H9 (cell line): ENCODE data around the gene LAMB4. TPM values are rescaled to one million over a fixed set of nuclear protein-coding genes. Genes with fewer than 3 reads are reported as not detected.

Source experiments
- DNase-seq: peaks from one replicate; pipeline ENCODE4 v3.0.0-alpha.2; 2017
- H2AFZ ChIP-seq: one replicate; pipeline ENCODE4 v1.6.1; 2013; ENCODE audit warnings: mild to moderate bottlenecking, low read length, control low read depth, moderate library complexity
- H2AK5ac ChIP-seq: 2 replicates; pipeline ENCODE4 v1.6.1; 2013; ENCODE audit warnings: low read length, control low read depth, mixed read lengths; ENCODE audit not compliant: insufficient read length
- H2BK120ac ChIP-seq: one replicate; pipeline ENCODE4 v1.6.1; 2013; ENCODE audit warnings: low read depth, mild to moderate bottlenecking, low read length, control low read depth, inconsistent platforms; ENCODE audit not compliant: poor library complexity, severe bottlenecking
- H2BK12ac ChIP-seq: 2 replicates; pipeline ENCODE4 v1.6.1; 2013; ENCODE audit warnings: low read length, control low read depth, mixed read lengths, low read depth; ENCODE audit not compliant: insufficient read length
- H2BK15ac ChIP-seq: 2 replicates; pipeline ENCODE4 v1.6.1; 2013; ENCODE audit warnings: low read depth, low read length, control low read depth
- H2BK20ac ChIP-seq: one replicate; pipeline ENCODE4 v1.6.1; 2013; ENCODE audit warnings: low read depth, mild to moderate bottlenecking, low read length, control low read depth, inconsistent platforms; ENCODE audit not compliant: poor library complexity, severe bottlenecking
- H2BK5ac ChIP-seq: 2 replicates; pipeline ENCODE4 v1.6.1; 2013; ENCODE audit warnings: low read length, control low read depth, mixed read lengths; ENCODE audit not compliant: insufficient read length
- H3K14ac ChIP-seq: 2 replicates; pipeline ENCODE4 v1.6.1; 2013; ENCODE audit warnings: low read length, control low read depth; ENCODE audit not compliant: insufficient read depth
- H3K18ac ChIP-seq: 2 replicates; pipeline ENCODE4 v1.6.1; 2013; ENCODE audit warnings: low read depth, mild to moderate bottlenecking, mixed read lengths, low read length, control low read depth; ENCODE audit not compliant: insufficient read length
- H3K23ac ChIP-seq: 2 replicates; pipeline ENCODE4 v1.6.1; 2013; ENCODE audit warnings: low read length, control low read depth, mixed read lengths, low read depth; ENCODE audit not compliant: insufficient read length
- H3K23me2 ChIP-seq: 2 replicates; pipeline ENCODE4 v1.6.1; 2013; ENCODE audit warnings: low read depth, mild to moderate bottlenecking, mixed read lengths, low read length, control low read depth; ENCODE audit not compliant: insufficient read length, poor library complexity, severe bottlenecking
- H3K27ac ChIP-seq: 2 replicates; pipeline ENCODE4 v1.5.1; 2013; ENCODE audit warnings: low read length, control low read depth, mixed read lengths, low read depth; ENCODE audit not compliant: insufficient read length
- H3K27me3 ChIP-seq: 2 replicates; pipeline ENCODE4 v1.6.1; 2013; ENCODE audit warnings: low read length, control low read depth, inconsistent platforms; ENCODE audit not compliant: insufficient read depth
- H3K4ac ChIP-seq: 2 replicates; pipeline ENCODE4 v1.6.1; 2013; ENCODE audit warnings: low read depth, mild to moderate bottlenecking, control low read depth, inconsistent platforms, low read length, moderate library complexity
- H3K4me1 ChIP-seq: 2 replicates; pipeline ENCODE4 v1.6.1; 2013; ENCODE audit warnings: low read length, control low read depth, inconsistent platforms; ENCODE audit not compliant: insufficient read depth
- H3K4me2 ChIP-seq: 2 replicates; pipeline ENCODE4 v1.6.1; 2013; ENCODE audit warnings: low read length, control low read depth, mixed read lengths; ENCODE audit not compliant: insufficient read length, insufficient read depth
- H3K56ac ChIP-seq: 2 replicates; pipeline ENCODE4 v1.6.1; 2013; ENCODE audit warnings: low read depth, mild to moderate bottlenecking, mixed read lengths, low read length, control low read depth; ENCODE audit not compliant: insufficient read length
- H3K79me1 ChIP-seq: 2 replicates; pipeline ENCODE4 v1.6.1; 2013; ENCODE audit warnings: low read depth, mild to moderate bottlenecking, moderate library complexity, low read length, control low read depth, inconsistent platforms; ENCODE audit not compliant: insufficient read depth, poor library complexity, severe bottlenecking
- H3K79me2 ChIP-seq: 2 replicates; pipeline ENCODE4 v1.6.1; 2013; ENCODE audit warnings: low read length, control low read depth, inconsistent platforms; ENCODE audit not compliant: insufficient read depth
- H3K9ac ChIP-seq: 2 replicates; pipeline ENCODE4 v1.6.1; 2013; ENCODE audit warnings: low read length, control low read depth, mixed read lengths; ENCODE audit not compliant: insufficient read length; ENCODE audit errors: extremely low read depth
- H3K9me3 ChIP-seq: one replicate; pipeline ENCODE4 v1.6.1; 2013; ENCODE audit warnings: low read depth, low read length, inconsistent platforms; ENCODE audit not compliant: control insufficient read depth
- H3T11ph ChIP-seq: one replicate; pipeline ENCODE4 v1.6.1; 2013; ENCODE audit warnings: mild to moderate bottlenecking, low read length, control low read depth, inconsistent platforms
- H4K20me1 ChIP-seq: one replicate; pipeline ENCODE4 v1.6.1; 2013; ENCODE audit not compliant: control insufficient read depth, insufficient read length, insufficient read depth
- H4K5ac ChIP-seq: 2 replicates; pipeline ENCODE4 v1.6.1; 2013; ENCODE audit warnings: low read depth, mild to moderate bottlenecking, mixed read lengths, low read length, control low read depth; ENCODE audit not compliant: insufficient read length
- H4K8ac ChIP-seq: replicated peaks from 2 replicates; pipeline ENCODE4 v1.6.1; 2013; ENCODE audit warnings: low read length, control low read depth, mixed read lengths, low read depth; ENCODE audit not compliant: insufficient read length
- H4K91ac ChIP-seq: 2 replicates; pipeline ENCODE4 v1.6.1; 2013; ENCODE audit warnings: low read depth, mild to moderate bottlenecking, moderate library complexity, mixed read lengths, low read length, control low read depth; ENCODE audit not compliant: insufficient read length
- H3K27ac Mint-ChIP-seq, 3 experiments: 2 replicates in 2 of 3; 3 replicates in 1 of 3; pipeline ENCODE4 v1.8.0; 2020 to 2021; ENCODE audit warnings: mixed read lengths in 3 of 3, mild to moderate bottlenecking in 1 of 3, moderate library complexity in 1 of 3
- H3K27me3 Mint-ChIP-seq: 2 replicates; pipeline ENCODE4 v1.8.0; 2021; ENCODE audit warnings: low read depth, mild to moderate bottlenecking, moderate library complexity, mixed read lengths
- H3K36me3 Mint-ChIP-seq, 3 experiments: 2 replicates in 2 of 3; 3 replicates in 1 of 3; pipeline ENCODE4 v1.8.0; 2020 to 2021; ENCODE audit warnings: low read depth in 3 of 3, mixed read lengths in 3 of 3; ENCODE audit not compliant: insufficient read depth in 1 of 3
- H3K4me1 Mint-ChIP-seq, 2 experiments: 2 replicates each; pipeline ENCODE4 v1.8.0; 2020; ENCODE audit warnings: mixed read lengths in 2 of 2
- H3K4me3 Mint-ChIP-seq, 2 experiments: 2 replicates in 1 of 2; 3 replicates in 1 of 2; pipeline ENCODE4 v1.8.0; 2020 to 2021; ENCODE audit warnings: mild to moderate bottlenecking in 2 of 2, mixed read lengths in 2 of 2, moderate library complexity in 1 of 2
- H3K9me3 Mint-ChIP-seq, 2 experiments: 2 replicates in 1 of 2; 3 replicates in 1 of 2; pipeline ENCODE4 v1.8.0; 2020; ENCODE audit warnings: mild to moderate bottlenecking in 2 of 2, mixed read lengths in 2 of 2, moderate library complexity in 1 of 2
- WGBS: extraction: QIAGEN DNeasy Blood & Tissue Kit; methylation state at CpG from one replicate; pipeline ENCODE4 v1.1.7; 2013; ENCODE audit warnings: missing lambda C conversion rate, low lambda C conversion rate, mixed read lengths; ENCODE audit not compliant: insufficient read length; ENCODE audit errors: extremely low coverage; 5-methylcytosine and 5-hydroxymethylcytosine counted together
- total RNA-seq: library from RNA; stranded (reverse); gene quantifications from 2 replicates; pipeline ENCODE4 v1.2.1, GENCODE V29; 2021
- TF ChIP-seq, protein P1 (sequence below): fragments of 200-600 bp; sonication (generic); conservative IDR thresholded peaks from 3 replicates; pipeline ENCODE4 v1.8.0; 2021; ENCODE audit warnings: antibody characterized with exemption, mild to moderate bottlenecking

LAMB4 gene
- total RNA-seq, 1 experiment from 2014 or later = not detected

DNA sequence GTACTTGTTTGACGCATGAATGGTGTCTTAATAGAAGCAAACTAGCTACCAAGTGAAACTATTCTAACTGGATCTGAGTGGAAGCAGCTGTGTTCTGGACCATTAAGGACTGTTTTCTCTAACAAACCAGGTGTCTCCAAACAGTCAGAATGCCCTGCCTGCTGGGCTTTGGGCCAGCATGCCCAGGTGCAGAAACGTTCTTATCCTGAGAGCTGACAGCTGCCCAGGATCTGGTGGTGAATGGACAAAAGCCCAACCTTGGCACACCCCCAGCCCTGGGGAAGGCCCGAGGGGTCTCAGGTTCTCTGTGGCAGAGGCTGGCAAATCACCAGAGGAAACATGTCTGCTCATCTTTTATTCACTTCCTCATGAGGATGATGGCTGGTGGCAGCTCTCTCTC is 48.2 kb upstream of the LAMB4 start:
- no peak overlapping the region for H3K14ac ChIP-seq
- DNase-seq = no peak
- H3K4me3 Mint-ChIP-seq = no peak overlapping the region
- no peaks in the 10 kb centered on the region for H3K79me2 ChIP-seq
- H3K9me3 Mint-ChIP-seq = no peaks in the 10 kb centered on the region
- no peak overlapping the region for H2BK15ac ChIP-seq
- H3K18ac ChIP-seq = no peak overlapping the region
- H2AK5ac ChIP-seq = no peak overlapping the region
- WGBS = no CpG with 5 or more reads among the region's 3 CpGs
- no peak overlapping the region for H4K91ac ChIP-seq
- no peaks in the 10 kb centered on the region for H3K9me3 ChIP-seq
- no peak overlapping the region for H2AFZ ChIP-seq
- H2BK20ac ChIP-seq = no peak overlapping the region
- H3K23ac ChIP-seq = no peak overlapping the region
- H3K56ac ChIP-seq = no peak overlapping the region
- no peaks in the 10 kb centered on the region; the same call in 1 of the 2 replicates for H3K27me3 Mint-ChIP-seq
- H4K8ac ChIP-seq = no peak overlapping the region
- H3T11ph ChIP-seq = no peak overlapping the region
- no peak overlapping the region for H2BK120ac ChIP-seq
- no peak overlapping the region for H2BK5ac ChIP-seq
- no peaks in the 10 kb centered on the region for H4K20me1 ChIP-seq
- no peaks in the 10 kb centered on the region for H3K36me3 Mint-ChIP-seq
- peaks cover 17 to 18% of the 10 kb centered on the region in 2 experiments for H3K4me1 Mint-ChIP-seq
- no peak overlapping the region for H4K5ac ChIP-seq
- H3K27ac ChIP-seq = no peak overlapping the region
- H3K23me2 ChIP-seq = no peaks in the 10 kb centered on the region
- no peak overlapping the region; a peak in 1 of 7 replicates for H3K27ac Mint-ChIP-seq
- H3K9ac ChIP-seq = no peak overlapping the region
- TF ChIP-seq, protein P1, sequence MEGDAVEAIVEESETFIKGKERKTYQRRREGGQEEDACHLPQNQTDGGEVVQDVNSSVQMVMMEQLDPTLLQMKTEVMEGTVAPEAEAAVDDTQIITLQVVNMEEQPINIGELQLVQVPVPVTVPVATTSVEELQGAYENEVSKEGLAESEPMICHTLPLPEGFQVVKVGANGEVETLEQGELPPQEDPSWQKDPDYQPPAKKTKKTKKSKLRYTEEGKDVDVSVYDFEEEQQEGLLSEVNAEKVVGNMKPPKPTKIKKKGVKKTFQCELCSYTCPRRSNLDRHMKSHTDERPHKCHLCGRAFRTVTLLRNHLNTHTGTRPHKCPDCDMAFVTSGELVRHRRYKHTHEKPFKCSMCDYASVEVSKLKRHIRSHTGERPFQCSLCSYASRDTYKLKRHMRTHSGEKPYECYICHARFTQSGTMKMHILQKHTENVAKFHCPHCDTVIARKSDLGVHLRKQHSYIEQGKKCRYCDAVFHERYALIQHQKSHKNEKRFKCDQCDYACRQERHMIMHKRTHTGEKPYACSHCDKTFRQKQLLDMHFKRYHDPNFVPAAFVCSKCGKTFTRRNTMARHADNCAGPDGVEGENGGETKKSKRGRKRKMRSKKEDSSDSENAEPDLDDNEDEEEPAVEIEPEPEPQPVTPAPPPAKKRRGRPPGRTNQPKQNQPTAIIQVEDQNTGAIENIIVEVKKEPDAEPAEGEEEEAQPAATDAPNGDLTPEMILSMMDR = no peak
- H3K4me1 ChIP-seq = no peaks in the 10 kb centered on the region
- no peaks in the 10 kb centered on the region for H3K27me3 ChIP-seq
- H3K4ac ChIP-seq = no peak overlapping the region
- H3K79me1 ChIP-seq = no peaks in the 10 kb centered on the region
- no peak overlapping the region for H2BK12ac ChIP-seq
- no peak overlapping the region for H3K4me2 ChIP-seq
